A673 (cell line): ENCODE data around the gene PMM2.

Experiments used
- CTCF ChIP-seq: fragments of 300-800, 200-600 bp; sonication (generic); conservative IDR thresholded peaks from 2 replicates; pipeline ENCODE4 v1.5.1; 2017; ENCODE audit warnings: low read depth, mild to moderate bottlenecking, antibody characterized with exemption, low read length, moderate library complexity, mixed read lengths
- EZH2 ChIP-seq: fragments of 200-600 bp; sonication (generic); IDR thresholded peaks from 2 replicates; pipeline ENCODE4 v1.6.1; 2017; ENCODE audit warnings: borderline replicate concordance, low read depth, mild to moderate bottlenecking, mixed read lengths, antibody characterized with exemption, low read length; ENCODE audit not compliant: poor library complexity, severe bottlenecking

- TF ChIP-seq CTCF (no peak), EZH2 (no peak)
Observed at GRCh38 chr16:8760021-8760420, 37.6 kb upstream of the PMM2 start.
